ENCODE data around the gene MAPK7.

DNA sequence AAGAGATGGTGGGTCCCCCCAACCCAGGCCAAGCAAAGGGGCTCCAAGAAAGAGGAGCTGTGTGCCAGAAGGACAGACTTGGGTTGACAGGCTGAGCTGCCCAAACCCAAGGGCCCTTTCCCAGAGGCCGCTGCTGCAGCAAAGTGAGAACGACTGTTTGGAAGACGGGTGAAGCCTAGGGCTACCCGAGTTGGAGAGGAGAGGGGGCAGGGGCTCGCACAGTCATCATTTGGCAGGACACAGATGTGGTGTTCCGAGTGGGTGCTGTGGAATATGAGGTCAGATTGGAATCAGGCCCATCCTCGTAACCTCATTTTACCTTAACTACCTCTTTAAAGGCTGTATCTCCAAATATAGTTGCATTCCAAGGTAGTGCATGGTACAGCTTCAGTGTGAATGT, 14.0 kb downstream of the MAPK7 start:
- TF ChIP-seq, protein P1, sequence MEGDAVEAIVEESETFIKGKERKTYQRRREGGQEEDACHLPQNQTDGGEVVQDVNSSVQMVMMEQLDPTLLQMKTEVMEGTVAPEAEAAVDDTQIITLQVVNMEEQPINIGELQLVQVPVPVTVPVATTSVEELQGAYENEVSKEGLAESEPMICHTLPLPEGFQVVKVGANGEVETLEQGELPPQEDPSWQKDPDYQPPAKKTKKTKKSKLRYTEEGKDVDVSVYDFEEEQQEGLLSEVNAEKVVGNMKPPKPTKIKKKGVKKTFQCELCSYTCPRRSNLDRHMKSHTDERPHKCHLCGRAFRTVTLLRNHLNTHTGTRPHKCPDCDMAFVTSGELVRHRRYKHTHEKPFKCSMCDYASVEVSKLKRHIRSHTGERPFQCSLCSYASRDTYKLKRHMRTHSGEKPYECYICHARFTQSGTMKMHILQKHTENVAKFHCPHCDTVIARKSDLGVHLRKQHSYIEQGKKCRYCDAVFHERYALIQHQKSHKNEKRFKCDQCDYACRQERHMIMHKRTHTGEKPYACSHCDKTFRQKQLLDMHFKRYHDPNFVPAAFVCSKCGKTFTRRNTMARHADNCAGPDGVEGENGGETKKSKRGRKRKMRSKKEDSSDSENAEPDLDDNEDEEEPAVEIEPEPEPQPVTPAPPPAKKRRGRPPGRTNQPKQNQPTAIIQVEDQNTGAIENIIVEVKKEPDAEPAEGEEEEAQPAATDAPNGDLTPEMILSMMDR (IDR thresholded peaks at IDR 0.05): no peak
- TF ChIP-seq POLR2A (IDR thresholded peaks at IDR 0.05): no peak

Measured in Peyer's patch (tissue), 4 donors.